ENCODE data around the gene SPATA16. TPM values are rescaled to one million over a fixed set of nuclear protein-coding genes. Genes with fewer than 3 reads are reported as not detected.

Gene SPATA16
- total RNA-seq, 1 donor from 2014 or later, result not detected

GRCh38 chr3:172846706-172847105, 294.3 kb downstream of the SPATA16 start:
- no peak for DNase-seq (ENCODE audit: low spot score)
- Mint-ChIP-seq H3K36me3 (ENCODE audit: low read depth) (no peaks in the 10 kb centered on the region), H3K27me3 (ENCODE audit: low read depth) (peaks cover 10% of the 10 kb centered on the region), H3K4me1 (ENCODE audit: low read depth) (peaks cover 11% of the 10 kb centered on the region), H3K27ac (no peak overlapping the region), H3K9me3 (no peaks in the 10 kb centered on the region), H3K4me3 (ENCODE audit: low read depth) (no peak overlapping the region)
- intact Hi-C loops (cut with micrococcal nuclease), result no loop called here

GRCh38 chr3:172846103-172846561, 294.9 kb downstream of the SPATA16 start:
- Mint-ChIP-seq H3K4me1 (ENCODE audit: low read depth) (peaks cover 11% of the 10 kb centered on the region), H3K36me3 (ENCODE audit: low read depth) (no peaks in the 10 kb centered on the region), H3K4me3 (ENCODE audit: low read depth) (no peak overlapping the region), H3K27ac (peak overlapping the region; percentile 68), H3K27me3 (ENCODE audit: low read depth) (peaks cover 11% of the 10 kb centered on the region), H3K9me3 (no peaks in the 10 kb centered on the region)
- intact Hi-C loops (cut with micrococcal nuclease), result no loop called here
- DNase-seq (ENCODE audit: low spot score), result no peak

GRCh38 chr3:172844428-172844827, 296.6 kb downstream of the SPATA16 start:
- Mint-ChIP-seq H3K9me3 (no peaks in the 10 kb centered on the region), H3K4me1 (ENCODE audit: low read depth) (peaks cover 11% of the 10 kb centered on the region), H3K36me3 (ENCODE audit: low read depth) (no peaks in the 10 kb centered on the region), H3K27me3 (ENCODE audit: low read depth) (peaks cover 7% of the 10 kb centered on the region), H3K27ac (no peak overlapping the region), H3K4me3 (ENCODE audit: low read depth) (no peak overlapping the region)
- DNase-seq (ENCODE audit: low spot score), result no peak
- intact Hi-C loops (cut with micrococcal nuclease), result no loop called here

- Mint-ChIP-seq H3K4me1 (ENCODE audit: low read depth) (peaks cover 1% of the 10 kb centered on the region), H3K9me3 (no peaks in the 10 kb centered on the region), H3K36me3 (ENCODE audit: low read depth) (no peaks in the 10 kb centered on the region), H3K27ac (no peak overlapping the region), H3K4me3 (ENCODE audit: low read depth) (no peak overlapping the region), H3K27me3 (ENCODE audit: low read depth) (peaks cover 16% of the 10 kb centered on the region)
- intact Hi-C loops (cut with micrococcal nuclease), result no loop called here
- DNase-seq (ENCODE audit: low spot score), result no peak
These were observed 300.1 kb downstream of the SPATA16 start for GRCh38 chr3:172840913-172841312.

- no peak overlapping the region for H3K27ac Mint-ChIP-seq
- peaks cover 18% of the 10 kb centered on the region for H3K27me3 Mint-ChIP-seq (ENCODE audit: low read depth)
- no peaks in the 10 kb centered on the region for H3K36me3 Mint-ChIP-seq (ENCODE audit: low read depth)
- H3K9me3 Mint-ChIP-seq, result no peaks in the 10 kb centered on the region
- DNase-seq (ENCODE audit: low spot score), result no peak
- intact Hi-C loops (cut with micrococcal nuclease), result no loop called here
- H3K4me3 Mint-ChIP-seq (ENCODE audit: low read depth), result no peak overlapping the region
- no peaks in the 10 kb centered on the region for H3K4me1 Mint-ChIP-seq (ENCODE audit: low read depth)
These were observed 300.6 kb downstream of the SPATA16 start for GRCh38 chr3:172840463-172840862.

- H3K36me3 Mint-ChIP-seq (ENCODE audit: low read depth), result no peaks in the 10 kb centered on the region
- no peak overlapping the region for H3K4me3 Mint-ChIP-seq (ENCODE audit: low read depth)
- H3K4me1 Mint-ChIP-seq (ENCODE audit: low read depth), result no peaks in the 10 kb centered on the region
- DNase-seq (ENCODE audit: low spot score), result no peak
- no peaks in the 10 kb centered on the region for H3K9me3 Mint-ChIP-seq
- intact Hi-C loops (cut with micrococcal nuclease), result no loop called here
- H3K27me3 Mint-ChIP-seq (ENCODE audit: low read depth), result peaks cover 19% of the 10 kb centered on the region
- no peak overlapping the region for H3K27ac Mint-ChIP-seq
These were observed 301.4 kb downstream of the SPATA16 start for GRCh38 chr3:172839679-172840078.
